ENCODE data around the gene COQ10B.
A peak's percentile ranks its signal among the peaks of the same experiment; 100 is the strongest.

The COQ10B gene

DNA sequence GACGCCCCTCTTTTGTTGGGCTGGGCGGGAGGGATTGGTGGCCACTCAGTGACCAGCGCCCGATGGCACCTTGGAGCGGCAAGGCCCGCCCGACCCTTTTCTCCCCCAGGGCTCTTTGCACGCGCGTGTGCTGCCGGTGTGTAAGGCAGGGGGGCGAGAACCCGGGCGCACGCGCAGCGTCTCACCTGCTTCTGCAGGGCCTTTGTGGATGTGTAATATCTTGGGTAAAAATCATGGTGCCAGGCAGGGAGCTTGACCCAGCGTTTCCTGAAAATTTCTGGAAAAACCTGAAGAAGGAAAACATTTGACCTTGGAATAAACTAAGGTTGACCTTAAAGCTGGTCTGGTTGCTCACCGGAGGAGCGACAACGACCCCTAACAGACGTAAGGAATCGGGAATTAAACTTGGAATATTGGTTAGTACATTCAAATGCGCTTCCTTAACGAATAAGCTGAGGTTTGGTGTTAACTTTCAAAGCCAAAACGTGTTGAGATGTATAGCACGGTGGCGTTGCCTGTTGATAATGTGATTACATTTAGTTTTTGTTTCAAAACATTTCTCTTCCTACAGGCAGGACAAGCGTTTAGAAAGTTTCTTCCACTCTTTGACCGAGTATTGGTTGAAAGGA, 47.3 kb downstream of the COQ10B start:
- no peak for DNase-seq (ENCODE audit: low read depth in 3 of 3)

DNA sequence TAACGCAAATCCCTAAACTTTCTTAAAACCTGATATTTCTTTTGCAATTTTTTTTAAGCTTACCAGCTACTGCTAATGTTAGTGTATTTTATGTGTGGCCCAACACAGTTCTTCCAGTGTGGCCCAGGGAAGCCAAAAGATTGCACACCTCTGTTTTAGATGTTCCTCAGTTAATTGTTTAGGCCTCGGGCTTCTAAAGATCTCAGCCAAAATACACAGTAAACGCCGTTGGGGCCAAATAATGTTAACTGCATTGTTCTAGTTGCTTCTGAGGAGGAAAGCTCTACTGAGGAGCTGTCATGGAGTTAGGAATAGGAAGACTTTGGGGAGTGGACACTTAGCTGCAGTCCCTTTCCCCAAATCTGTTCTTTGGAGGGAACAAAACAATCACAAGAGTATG, 48.8 kb downstream of the COQ10B start:
- no peak for DNase-seq (ENCODE audit: low read depth in 3 of 3)

DNA sequence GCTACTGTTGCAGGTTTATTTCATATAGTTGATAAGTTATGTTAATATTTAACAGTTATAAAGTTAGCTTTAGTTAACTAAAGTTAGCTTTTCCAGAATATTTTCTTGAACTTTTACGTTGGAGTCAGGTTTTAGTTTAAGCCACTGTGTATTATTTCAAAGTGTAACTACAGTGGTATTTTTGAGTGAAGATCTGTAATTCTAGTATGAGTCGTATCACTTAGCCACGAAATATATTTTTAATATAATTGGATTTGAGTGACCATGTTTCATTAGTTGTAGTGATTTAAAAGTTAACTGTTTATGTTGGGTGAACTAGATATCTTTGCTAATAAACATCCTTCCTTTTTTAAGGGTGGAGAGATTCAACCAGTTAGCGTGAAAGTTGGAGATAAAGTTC, 49.3 kb downstream of the COQ10B start:
- DNase-seq (ENCODE audit: low read depth in 3 of 3), result no peak

DNA sequence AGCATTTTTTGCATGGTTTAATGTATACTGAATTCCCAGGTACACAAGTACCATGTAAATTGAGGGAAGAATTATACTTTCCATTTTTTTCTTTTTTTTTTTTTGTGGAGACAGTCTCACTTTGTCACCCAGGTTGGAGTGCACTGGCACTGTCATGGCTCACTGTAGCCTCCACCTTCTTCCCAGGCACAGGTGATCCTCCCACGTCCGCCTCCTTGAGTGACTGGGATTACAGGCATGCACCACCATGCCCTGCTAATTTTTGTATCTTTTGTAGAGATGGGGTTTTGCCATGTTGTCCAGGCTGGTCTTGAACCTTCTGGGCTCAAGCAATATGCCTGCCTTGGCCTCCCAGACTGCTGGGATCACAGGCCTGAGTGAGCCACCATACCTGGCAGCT, 50.6 kb downstream of the COQ10B start:
- no peak for DNase-seq (ENCODE audit: low read depth in 3 of 3)

DNA sequence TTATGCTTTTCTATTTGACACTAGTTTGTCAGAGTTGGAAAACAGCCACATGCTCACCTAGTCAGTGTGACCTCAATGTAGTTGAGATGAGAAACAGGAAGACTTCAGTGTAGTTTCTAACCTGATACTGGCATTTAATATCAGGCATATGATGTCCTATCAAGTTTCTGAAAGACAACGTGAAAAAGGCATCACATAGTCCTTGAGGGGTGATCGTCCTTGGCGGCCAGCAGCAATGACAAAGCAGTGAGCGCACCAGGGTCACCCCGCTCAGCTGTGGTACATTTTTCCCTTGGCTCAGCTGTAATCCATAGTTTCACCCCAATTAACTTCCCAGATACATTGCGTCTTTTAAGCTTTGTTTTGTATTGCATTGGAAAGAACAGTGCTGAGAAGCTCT, 51.2 kb downstream of the COQ10B start:
- no peak for DNase-seq (ENCODE audit: low read depth in 3 of 3)

DNA sequence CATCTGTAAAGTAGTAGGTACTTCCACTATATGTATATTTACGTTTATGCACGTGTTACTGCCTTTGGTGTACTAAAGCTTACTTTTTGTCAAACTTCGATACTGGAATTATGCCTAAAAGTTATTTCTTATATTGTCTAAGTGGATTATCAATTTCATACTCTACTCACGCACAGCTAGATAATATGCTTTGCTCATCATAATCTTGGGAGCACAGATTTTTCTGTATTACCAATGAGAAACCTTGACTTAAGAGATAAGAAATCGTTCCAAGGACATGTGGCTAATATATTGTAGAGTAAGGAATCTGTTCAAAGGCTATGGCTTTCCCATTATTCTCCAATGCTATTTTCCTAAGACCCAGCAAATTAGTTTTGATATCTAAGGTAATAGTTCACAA, 53.3 kb downstream of the COQ10B start:
- DNase-seq (ENCODE audit: low read depth in 3 of 3), result no peak

DNA sequence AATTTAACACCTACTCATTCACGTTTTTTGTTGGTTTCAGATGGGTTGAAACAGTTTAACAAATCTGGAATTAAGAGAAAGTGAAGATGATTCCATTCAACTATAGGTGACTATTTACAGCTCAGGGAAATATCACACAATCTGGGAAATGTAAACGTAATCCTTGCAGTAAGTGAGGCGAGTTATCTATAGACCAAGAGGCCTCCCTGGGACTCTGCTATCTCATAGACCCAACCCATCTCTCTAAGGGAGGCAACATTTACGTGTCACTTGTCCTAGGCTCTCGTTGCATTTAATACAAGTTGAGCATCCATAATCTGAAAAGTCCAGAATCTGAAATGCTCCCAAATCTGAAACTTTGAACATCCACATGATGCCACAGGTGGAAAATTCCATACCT, 60.6 kb downstream of the COQ10B start:
- no peak for DNase-seq (ENCODE audit: low read depth in 3 of 3)

DNA sequence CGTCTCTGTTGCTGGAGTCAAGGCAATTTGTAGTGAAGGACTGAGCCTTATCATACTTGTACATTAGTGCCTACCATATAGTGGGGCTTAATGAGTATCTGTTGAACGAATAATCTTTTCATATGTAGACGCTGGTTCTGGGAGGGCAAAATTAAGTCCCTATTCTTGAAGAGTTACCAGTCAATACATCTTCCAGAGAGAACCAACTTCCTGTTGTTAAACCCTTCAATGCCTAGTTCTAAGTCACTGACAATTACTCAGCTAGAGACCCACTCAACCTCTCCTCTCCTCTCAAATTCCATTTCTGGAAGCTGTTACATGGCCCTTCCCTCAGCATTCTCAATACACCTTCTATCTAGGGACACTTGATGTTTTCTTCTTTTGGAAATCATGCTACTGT, 61.4 kb downstream of the COQ10B start:
- no peak for DNase-seq (ENCODE audit: low read depth in 3 of 3)

DNA sequence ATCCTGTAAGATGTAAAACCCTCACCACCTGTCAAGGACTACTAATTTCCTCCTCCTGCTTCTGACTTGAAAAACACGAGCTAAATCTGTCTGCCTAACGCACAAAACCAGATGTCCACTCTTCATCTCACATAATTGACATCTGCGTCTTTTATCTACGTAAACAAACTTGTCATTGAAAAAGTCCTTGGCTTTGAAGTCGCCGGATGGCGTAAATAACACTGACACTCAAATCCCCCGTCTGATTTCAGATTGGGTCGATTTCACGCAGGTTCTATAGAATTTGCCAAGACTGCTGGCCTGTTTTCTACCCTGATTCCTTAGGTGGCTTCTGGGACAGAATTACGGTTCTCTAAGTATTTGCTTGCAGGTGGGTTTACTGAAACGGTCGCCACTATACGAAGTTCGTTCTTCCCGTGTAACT, 62.0 kb downstream of the COQ10B start:
- no peak for DNase-seq (ENCODE audit: low read depth in 3 of 3)

DNA sequence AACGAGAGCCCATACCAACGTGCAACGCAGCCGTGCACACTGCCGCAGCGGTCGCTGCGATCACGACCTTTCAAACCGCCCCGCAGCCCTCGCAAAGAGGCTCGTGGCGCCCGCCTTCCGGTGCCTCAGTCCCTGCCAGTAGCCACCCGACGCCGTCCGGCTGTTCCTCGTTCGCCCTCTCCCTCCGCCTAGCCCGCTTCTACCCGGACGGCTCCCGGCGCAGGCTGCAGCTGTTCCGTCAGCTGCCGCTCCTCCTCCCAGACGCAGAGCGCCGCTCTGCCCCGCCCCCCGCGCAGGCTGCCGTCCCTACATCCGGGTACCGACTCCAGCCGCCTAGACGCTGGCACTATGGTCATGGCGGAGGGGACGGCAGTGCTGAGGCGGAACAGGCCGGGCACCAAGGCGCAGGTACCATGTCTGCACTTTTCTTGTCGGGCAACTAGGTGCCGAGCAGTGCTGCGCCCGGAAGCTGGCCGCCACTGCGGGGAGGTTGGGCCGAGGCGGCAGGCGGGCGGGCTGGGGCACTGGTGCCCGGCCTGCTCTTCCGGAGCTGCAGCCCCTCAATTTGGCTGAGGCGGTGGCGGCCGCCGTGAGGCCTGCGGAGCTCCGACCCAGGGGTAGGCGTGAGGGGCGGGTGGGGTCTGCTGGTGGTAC, 62.5 kb downstream of the COQ10B start, which contains the start of gene MOB4:
Gene MOB4 (plus strand): TSS at position 328 of the 654 bp plus-strand sequence. CDS start 21 bp downstream, at position 349.
- DNase-seq (ENCODE audit: low read depth in 3 of 3), result peak; percentile 84 to 92 (median 87)

DNA sequence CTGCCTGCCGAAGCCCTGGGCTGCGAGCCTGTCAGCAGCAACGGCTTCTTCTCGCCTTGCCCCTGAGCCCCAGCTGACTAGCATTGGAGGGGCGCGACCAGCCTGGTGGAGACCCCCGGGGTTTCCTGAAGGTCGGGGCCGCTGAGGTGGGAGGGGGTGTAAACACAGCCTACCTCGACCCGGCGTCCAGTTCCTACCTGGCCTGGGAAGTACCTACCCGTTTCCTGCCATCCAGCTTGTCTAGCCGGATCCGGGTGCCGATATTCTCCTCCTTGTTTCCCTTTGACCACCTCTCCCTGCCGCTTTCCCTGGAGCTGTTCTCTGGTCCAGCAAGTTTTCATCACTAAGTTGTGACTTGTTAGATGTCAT, 63.0 kb downstream of the COQ10B start:
- DNase-seq (ENCODE audit: low read depth in 3 of 3), result no peak

DNA sequence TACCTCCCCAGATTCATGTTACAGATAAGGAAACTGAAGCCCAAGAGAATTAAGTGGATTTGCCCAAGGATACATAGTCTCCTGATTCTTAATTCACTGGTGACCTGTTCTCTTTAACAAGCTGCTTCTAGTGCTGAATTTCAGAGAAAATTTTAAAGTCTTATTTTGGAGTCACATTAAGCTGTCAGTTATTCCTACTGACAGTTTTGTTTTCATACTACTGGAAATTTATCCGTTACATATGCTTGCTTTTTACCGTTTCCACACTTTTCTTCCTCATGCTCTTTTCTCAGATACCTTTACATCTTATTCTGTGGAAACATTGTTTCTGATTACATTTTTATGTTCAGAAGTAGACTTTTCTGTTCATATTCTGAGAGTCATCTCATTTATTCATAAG, 63.8 kb downstream of the COQ10B start:
- DNase-seq (ENCODE audit: low read depth in 3 of 3), result no peak

Data from stimulated activated CD4-positive, alpha-beta T cell treated with anti-CD3 and anti-CD28 coated beads, TNF-alpha, amount 100 ng/mL, for 24 hours (primary cell).